OCI-LY3 (cell line): ENCODE data around the gene FAM53B.

Experiments
- H2AFZ ChIP-seq: fragments of 200-600, 300-600 bp; shearing (Covaris generic); 2 replicates; pipeline ENCODE4 v1.6.0; 2014; ENCODE audit warnings: antibody characterized with exemption, low read depth, low read length
- H3K27ac ChIP-seq: fragments of 200-600, 300-600 bp; sonication (generic); 2 replicates; pipeline ENCODE4 v1.5.1; 2014; ENCODE audit warnings: mild to moderate bottlenecking, low read length, moderate library complexity, mixed read lengths
- H3K27me3 ChIP-seq: fragments of 200-600, 300-600 bp; sonication (generic); 2 replicates; pipeline ENCODE4 v1.6.1; 2014; ENCODE audit warnings: low read depth, low read length, mixed read lengths
- H3K36me3 ChIP-seq: fragments of 200-600, 300-600 bp; sonication (generic); replicated peaks from 2 replicates; pipeline ENCODE3; 2014; ENCODE audit warnings: low read depth, low read length, mixed read lengths
- H3K4me1 ChIP-seq: fragments of 300-600, 200-600 bp; sonication (generic); 2 replicates; pipeline ENCODE4 v1.6.1; 2014; ENCODE audit warnings: low read length, mixed read lengths
- H3K4me2 ChIP-seq: fragments of 200-600, 300-600 bp; sonication (generic); 2 replicates; pipeline ENCODE4 v1.6.1; 2014; ENCODE audit warnings: low read length, mixed read lengths
- H3K4me3 ChIP-seq: fragments of 300-600, 200-600 bp; sonication (generic); 2 replicates; pipeline ENCODE4 v1.5.1; 2014; ENCODE audit warnings: antibody characterized with exemption, mild to moderate bottlenecking, low read length, moderate library complexity
- H3K79me2 ChIP-seq: fragments of 300-600, 200-600 bp; shearing (Covaris generic); 2 replicates; pipeline ENCODE4 v1.6.1; 2014; ENCODE audit warnings: mild to moderate bottlenecking, low read length, mixed read lengths
- H3K9ac ChIP-seq: fragments of 300-600, 200-600 bp; shearing (Covaris generic); 2 replicates; pipeline ENCODE4 v1.6.0; 2014; ENCODE audit warnings: mild to moderate bottlenecking, low read length, moderate library complexity
- H3K9me3 ChIP-seq: fragments of 200-600, 300-600 bp; shearing (Covaris generic); 2 replicates; pipeline ENCODE4 v1.6.1; 2014; ENCODE audit warnings: low read length, mixed read lengths; ENCODE audit not compliant: insufficient read depth
- H4K20me1 ChIP-seq: fragments of 200-600, 300-600 bp; sonication (generic); 2 replicates; pipeline ENCODE4 v1.6.1; 2016; ENCODE audit warnings: low read length, mixed read lengths; ENCODE audit not compliant: insufficient read depth
- CTCF ChIP-seq: fragments of 200-600, 300-600 bp; sonication (generic); IDR thresholded peaks from 2 replicates; pipeline ENCODE4 v1.5.1; 2014; ENCODE audit warnings: antibody characterized with exemption, low read length, low read depth
- EZH2phosphoT487 ChIP-seq: fragments of 200-600 bp; shearing (Covaris generic); IDR thresholded peaks from 2 replicates; pipeline ENCODE4 v1.6.1; 2018; ENCODE audit warnings: antibody characterized with exemption, mixed run types, low read depth

Gene FAM53B

GRCh38 chr10:124660404-124661125, 83.6 kb downstream of the FAM53B start:
- Histone ChIP-seq H2AFZ (no peak overlapping the region), H3K27me3 (no peaks in the 10 kb centered on the region), H3K36me3 (peaks cover 3% of the 10 kb centered on the region), H3K9me3 (no peaks in the 10 kb centered on the region), H4K20me1 (peaks cover 64% of the 10 kb centered on the region), H3K4me2 (no peak overlapping the region), H3K79me2 (peaks cover 9% of the 10 kb centered on the region; the same call in 1 of the 2 replicates), H3K27ac (no peak overlapping the region), H3K4me1 (no peaks in the 10 kb centered on the region), H3K4me3 (no peak overlapping the region), H3K9ac (no peak overlapping the region)
- TF ChIP-seq EZH2phosphoT487 = no peak
- no peak for TF ChIP-seq CTCF

- Histone ChIP-seq H3K27ac (no peak overlapping the region), H3K36me3 (peaks cover 3% of the 10 kb centered on the region), H3K4me1 (no peaks in the 10 kb centered on the region), H3K4me3 (no peak overlapping the region), H4K20me1 (peaks cover 57% of the 10 kb centered on the region), H3K9me3 (no peaks in the 10 kb centered on the region), H3K27me3 (no peaks in the 10 kb centered on the region), H3K79me2 (peaks cover 9% of the 10 kb centered on the region; the same call in 1 of the 2 replicates), H3K9ac (no peak overlapping the region), H2AFZ (no peak overlapping the region), H3K4me2 (no peak overlapping the region)
- TF ChIP-seq EZH2phosphoT487 = no peak
- TF ChIP-seq CTCF = no peak
These were observed 84.8 kb downstream of the FAM53B start for GRCh38 chr10:124659380-124659779.

- H3K27ac ChIP-seq = no peak overlapping the region
- TF ChIP-seq EZH2phosphoT487 = no peak
- TF ChIP-seq CTCF = no peak
- H3K4me1 ChIP-seq = no peaks in the 10 kb centered on the region
- H3K79me2 ChIP-seq = peaks cover 9% of the 10 kb centered on the region; the same call in 1 of the 2 replicates
- no peaks in the 10 kb centered on the region for H3K27me3 ChIP-seq
- H3K4me3 ChIP-seq = no peak overlapping the region
- peaks cover 50% of the 10 kb centered on the region for H4K20me1 ChIP-seq
- H3K9ac ChIP-seq = no peak overlapping the region
- H3K4me2 ChIP-seq = no peak overlapping the region
- peaks cover 3% of the 10 kb centered on the region for H3K36me3 ChIP-seq
- H2AFZ ChIP-seq = no peak overlapping the region
- no peaks in the 10 kb centered on the region for H3K9me3 ChIP-seq
These were observed 85.5 kb downstream of the FAM53B start for GRCh38 chr10:124658591-124659242.

GRCh38 chr10:124657806-124658205, 86.4 kb downstream of the FAM53B start:
- H2AFZ ChIP-seq = no peak overlapping the region
- no peaks in the 10 kb centered on the region for H3K9me3 ChIP-seq
- no peaks in the 10 kb centered on the region for H3K27me3 ChIP-seq
- H3K9ac ChIP-seq = no peak overlapping the region
- peaks cover 9% of the 10 kb centered on the region; the same call in 1 of the 2 replicates for H3K79me2 ChIP-seq
- no peaks in the 10 kb centered on the region for H3K4me1 ChIP-seq
- no peak overlapping the region for H3K4me2 ChIP-seq
- TF ChIP-seq CTCF (no peak), EZH2phosphoT487 (no peak)
- no peak overlapping the region for H3K27ac ChIP-seq
- peaks cover 47% of the 10 kb centered on the region for H4K20me1 ChIP-seq
- no peak overlapping the region for H3K4me3 ChIP-seq
- peaks cover 3% of the 10 kb centered on the region for H3K36me3 ChIP-seq
